GM21528 (cell line): ENCODE measurements around the gene SPAG17.

Experiments
- ATAC-seq: cut with Tn5 transposase; IDR thresholded peaks from one replicate; pipeline ENCODE4 v1.9.1; 2021; ENCODE audit warnings: mild to moderate bottlenecking, moderate library complexity; ENCODE audit not compliant: unreplicated experiment, low FRiP score

SPAG17 gene

DNA sequence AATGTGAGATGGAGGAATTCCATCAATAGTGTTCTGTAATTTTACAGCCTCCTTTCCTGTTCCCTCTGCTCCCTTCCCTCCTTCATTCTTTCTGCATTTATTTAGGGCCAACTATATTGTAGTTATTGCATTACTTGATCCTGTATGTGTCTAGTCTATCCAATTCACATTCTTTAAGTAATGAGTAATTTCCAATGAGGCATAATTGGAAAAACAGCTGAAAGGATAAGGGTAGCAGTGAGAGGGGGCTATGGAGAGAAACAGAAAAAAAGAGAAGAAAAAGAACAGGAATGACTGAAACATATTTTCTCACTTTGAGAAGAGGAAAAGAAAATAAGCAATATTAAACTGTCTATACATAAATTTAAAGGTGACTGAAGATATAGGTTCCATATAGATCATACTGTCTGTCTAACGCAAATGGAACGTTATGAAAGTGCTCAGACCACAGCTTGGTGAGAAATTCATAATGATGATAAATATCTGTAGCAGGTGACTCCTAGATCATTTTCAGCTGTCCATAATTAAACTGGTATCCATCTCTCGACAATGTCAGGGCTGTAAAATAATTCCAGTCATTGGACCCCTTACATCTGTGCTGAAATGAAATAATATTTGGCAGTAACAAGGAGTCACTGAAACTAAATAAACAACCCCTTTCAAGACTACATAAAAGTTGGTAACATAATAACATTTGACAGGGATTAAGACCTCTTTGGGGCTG lies 61.8 kb downstream of the SPAG17 start:
- ATAC-seq: no peak

DNA sequence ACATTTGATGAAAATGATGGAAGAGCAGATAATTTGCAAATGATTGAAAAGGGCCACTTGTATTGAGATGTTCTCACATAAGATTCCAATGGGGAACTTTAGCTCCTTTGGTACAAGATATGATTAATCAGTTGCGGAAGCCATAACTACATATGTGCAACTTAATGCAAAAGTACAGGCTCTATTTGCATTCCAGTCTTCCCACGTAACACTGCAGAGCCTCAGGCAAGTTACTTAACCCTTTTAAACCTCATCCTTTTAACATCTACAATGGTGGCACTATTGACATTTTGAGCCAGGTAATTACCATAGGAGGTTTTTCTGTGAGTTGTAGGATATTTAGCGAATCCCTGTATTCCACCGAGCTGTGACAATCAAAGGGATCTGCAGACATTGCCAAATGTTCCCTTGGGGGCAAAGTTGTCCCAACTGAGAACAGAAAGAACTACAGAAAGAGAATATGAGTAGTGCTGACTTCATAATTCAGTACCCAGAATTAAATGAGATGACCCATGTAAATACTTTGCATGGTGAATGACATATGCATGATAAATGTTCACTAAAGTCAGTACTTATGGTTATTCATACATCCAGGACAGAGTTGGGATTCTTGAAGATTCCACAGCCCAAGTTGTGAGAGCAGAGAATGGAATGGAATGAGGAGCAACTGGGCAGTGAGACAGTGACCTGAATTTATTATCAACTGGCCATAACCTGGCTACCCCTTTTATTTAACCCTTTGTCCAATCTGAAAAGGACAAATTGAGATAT lies 62.6 kb downstream of the SPAG17 start:
- ATAC-seq: no peak

DNA sequence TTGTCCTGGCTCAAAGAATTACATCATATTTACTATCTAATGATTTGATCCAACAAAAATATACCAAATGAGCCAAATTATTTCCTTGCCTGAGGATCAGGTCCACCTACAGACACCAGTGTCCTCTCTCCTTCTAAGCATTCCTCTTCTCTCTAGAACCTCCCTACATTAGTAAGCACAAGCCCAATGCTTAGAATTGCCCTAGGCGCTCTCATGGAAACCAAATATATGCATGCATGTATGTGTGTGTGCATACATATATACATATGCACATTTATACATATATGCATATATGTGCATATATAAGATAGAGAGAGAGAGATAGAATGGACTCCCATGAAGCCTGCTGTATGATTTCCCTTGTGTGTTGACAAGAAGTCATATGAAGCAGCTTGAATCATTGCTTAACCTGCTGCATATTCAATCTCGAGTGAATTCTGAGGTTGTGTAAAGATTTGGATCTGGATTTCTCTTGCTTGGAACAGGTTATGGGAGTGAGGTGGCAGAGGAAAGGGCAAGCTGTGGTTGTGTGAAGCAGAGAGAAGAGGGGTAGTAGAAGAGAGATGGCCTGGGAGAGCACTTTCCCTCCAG lies 66.1 kb downstream of the SPAG17 start:
- no peak for ATAC-seq

DNA sequence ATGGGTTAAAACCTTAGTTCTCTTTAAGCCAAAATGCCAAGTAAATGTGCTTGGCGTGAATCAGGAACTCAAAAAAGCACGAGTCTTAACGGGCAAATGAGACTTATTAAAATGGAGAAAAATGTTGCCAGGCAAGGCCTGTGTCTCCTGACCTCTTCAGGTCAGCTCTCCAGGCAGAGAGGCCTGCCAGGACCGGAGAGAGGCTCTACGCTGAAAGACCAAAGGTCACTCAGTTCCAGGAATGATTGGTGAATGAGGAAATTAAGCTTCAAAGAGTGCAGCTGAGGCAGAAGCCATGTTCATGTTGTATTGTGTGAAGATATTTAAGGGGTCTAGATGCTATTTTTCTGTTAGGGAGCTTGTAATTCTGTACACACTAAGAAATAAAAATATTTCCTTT lies 66.6 kb downstream of the SPAG17 start:
- no peak for ATAC-seq

DNA sequence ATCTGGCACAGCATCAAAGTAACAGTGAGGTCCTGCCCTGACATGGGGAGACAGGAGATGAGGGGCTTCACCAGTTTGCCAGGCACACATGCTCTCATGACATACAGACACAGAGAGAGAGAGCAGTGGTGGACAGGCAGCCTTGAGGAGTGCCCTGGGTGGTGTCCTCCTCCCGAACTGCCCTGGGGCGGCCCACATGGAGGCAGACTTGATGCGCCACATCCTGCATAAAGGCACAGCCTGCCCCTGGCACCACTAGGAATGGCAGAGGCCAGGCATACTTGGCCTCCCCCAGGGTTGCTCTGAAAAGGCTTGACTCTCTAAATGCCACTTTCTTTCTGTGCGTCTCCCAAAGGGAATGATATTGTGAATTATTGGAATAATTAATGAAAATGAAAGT lies 67.5 kb downstream of the SPAG17 start:
- ATAC-seq: no peak

DNA sequence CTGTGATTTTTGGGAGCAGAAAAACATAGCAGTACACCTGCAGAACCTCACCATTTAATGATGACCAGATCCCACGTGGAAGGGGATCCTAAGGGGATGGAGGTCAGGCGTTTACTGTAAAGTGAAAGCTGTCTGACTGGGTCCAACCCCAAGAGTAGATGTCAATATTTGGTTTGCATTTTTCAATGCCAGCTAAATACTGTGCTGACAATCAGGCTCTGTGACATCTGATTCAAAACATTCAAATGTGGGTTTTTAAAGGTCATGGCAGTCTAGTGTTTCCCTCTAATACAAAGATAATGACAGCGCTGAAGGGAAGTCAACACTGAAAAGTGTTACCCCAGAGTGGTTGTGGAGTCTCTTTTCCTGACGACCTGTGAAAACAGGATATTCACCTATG lies 68.1 kb downstream of the SPAG17 start:
- no peak for ATAC-seq

DNA sequence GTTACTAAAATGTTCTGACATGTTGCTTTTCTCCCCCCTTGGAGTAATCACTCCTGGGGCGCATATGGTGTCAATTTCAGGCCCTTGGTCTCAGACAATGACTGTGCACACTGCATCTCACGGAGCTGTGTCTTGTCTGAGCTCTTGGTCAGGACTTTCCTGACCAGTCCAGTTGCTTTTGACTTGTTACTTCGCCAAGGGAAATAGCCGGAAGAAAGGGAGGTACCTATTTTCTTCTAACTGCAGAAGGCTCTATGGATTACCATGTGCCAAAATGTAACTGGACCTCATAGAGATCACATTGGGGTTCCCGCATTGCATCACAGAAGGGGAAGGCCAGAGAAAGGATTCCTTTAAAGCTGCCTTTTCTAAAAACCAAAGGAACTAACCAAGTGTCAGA lies 68.6 kb downstream of the SPAG17 start:
- ATAC-seq: no peak

DNA sequence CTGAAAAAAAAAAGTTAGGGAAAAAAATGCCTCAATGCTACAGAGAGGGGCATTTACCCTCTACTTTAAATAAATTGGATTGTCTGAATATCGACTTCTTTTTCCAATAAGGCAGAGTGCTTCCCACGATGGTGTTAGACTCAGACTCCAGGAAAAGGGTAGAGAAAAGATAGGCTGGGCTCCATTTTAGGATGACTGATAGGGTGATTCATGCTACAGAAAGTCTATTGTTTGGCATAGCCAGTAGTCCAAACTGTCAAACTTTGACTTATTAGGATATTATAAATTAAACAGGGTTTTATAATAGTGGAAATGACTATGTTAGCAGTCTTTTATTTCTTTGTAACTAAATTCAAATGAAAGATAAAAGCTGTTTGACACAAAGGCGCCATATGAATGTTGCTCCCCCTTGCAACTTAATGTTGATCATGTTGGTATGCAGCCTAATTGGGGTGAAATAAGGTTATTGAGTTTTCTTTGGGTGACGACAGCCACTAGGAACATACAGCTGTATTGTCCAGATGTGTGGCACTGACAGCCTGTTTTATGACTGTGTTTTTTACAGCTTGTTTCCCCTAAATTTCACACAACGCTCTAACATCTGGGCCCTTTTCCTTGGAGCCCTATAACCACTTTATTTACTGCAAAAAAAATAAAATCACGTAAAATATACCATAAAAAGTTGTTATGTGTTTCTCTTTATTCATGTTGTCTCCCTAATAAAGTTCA lies 69.3 kb downstream of the SPAG17 start:
- ATAC-seq: no peak

DNA sequence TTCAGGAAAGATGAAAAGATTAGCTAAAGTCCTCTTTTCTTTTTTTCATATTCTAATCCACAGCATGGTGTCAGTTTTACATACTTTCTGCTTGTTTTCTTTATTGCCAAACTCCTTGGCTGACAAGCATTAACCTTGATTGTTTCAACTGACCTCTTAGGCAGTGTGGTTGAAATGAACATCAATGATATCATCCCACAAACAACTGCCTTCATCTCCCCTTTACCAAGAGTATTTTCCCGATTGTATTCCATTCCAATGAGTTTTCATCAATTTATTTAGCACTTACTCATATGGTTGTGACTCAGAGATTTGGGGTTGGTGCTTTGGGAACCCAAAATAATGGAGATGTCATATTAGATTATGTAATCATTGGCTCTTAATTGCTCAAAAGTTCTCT lies 71.8 kb downstream of the SPAG17 start:
- no peak for ATAC-seq

DNA sequence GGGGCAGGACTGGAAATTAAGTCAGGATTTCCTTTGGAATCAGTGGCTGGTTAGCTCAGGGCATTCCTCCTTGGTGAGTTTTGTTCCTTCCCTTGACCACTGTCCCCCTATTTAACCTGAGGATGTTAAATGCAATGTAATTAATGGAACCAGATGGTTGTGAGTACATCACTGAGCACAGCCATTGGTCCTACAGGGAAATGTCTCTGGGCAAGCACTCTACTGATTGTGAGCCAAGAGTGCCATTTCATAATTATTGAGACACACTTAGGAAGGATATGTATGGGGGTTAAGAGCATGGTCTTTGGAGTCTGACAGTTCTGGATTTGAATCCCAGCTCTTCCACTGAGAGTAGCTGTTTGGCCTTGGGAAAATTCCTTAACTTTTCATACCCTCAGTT lies 74.4 kb downstream of the SPAG17 start:
- ATAC-seq: no peak

DNA sequence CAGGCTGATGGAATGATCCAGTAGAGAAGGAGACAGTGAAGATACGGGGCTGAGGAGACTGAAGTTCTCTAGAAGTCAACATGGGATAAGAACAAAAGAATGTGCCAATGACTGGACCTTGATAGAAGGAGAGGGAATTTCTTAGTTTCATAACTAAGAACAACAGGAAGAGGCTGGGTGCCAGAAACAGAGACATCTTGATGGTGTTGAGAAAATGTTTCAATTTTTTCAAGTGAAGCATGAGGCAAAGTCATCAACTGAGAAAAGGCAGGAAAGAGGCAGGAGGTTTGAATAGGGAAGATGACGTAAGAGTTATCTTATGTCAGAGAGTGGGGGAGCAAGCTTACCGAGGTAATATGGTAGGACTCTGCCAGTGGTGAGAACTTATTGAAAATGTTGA lies 80.1 kb downstream of the SPAG17 start:
- no peak for ATAC-seq

DNA sequence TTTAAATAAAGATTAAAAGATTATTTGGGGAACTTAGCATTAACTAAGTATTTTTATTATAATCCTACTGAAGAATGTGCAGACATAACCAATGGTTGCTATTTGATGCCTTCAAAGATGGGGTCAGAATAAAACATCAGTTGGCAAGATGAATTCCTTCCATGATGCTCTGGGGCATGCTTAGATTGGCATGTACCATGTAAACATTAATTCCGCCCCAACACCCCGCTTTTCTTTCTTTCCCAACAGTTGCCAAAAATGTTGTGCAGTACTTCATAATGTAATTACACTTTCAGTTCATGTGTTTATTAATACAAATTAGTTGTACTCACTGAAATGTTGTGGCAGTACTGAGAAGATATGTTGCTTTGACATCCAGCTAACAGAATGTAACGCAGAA lies 82.6 kb downstream of the SPAG17 start:
- no peak for ATAC-seq

DNA sequence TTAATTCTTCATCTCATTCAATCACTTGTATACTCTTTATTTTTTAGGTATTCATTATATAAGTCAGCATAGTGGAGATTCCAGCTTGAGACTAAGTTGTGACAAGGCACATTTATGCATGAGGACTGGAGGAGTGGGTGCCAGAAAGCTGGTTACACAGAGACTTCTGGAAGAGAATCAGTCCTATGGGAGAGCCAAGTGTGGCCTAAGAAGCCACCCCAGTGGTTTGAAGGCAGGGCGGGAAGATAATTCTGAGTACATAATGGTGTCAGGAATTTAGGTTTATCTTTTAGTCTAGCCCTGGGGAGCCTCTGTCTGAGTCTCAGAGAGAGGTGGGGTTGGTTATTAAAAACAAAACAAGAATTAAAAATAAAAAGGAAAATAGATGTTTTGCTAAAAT lies 83.0 kb downstream of the SPAG17 start:
- no peak for ATAC-seq

DNA sequence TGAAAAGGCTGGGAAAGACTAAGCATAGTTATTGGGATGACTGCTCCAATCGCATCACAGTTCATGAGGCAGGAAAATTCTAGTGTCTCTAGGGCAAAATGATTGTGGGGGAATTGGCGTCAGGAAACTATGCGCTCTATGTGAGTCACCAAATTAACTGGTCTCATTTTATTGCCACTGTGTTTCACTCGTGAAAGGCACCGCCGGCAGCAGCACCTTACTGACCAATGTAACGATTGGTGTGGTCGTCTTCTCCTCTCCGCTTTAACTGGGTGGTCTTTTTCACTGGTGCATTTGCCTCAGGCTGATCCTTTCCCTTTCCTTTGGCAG lies 83.5 kb downstream of the SPAG17 start:
- ATAC-seq: no peak

DNA sequence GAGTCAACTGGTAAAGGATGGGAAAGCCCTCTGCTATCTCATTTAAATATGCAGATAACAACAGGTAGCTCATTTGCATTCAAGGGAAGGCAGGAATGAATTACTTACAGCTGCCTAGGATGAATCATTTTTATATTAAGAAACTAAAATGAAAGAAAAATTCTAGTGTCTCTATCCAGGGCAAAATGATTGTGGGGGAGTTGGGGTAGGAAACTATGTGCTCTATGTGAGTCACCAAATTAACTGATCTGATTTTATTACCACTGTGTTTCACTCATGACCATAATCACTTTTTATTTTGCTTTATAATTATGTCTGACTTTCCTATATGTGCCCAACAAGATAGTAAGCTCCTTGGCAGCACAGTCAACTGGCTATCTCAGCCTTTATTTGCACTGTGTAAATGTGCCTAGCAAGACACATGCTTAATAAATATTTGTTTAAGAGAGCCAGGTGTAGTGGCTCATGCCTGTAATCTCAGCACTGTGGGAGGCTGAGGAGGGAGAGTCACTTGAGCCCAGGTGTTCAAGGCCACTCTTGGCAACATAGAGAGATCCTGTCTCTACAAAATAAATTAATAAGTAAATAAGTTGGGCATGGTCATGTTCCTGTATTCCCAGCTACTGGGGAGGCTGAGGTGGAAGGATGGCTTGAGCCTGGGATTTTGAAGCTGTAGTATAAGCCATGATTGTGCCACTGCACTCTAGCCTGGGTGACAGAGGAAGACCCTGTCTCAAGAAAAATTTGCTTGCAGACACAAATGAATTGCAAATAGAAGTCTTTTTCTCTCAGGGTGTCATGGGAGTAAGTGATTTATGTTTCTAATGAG lies 84.1 kb downstream of the SPAG17 start:
- no peak for ATAC-seq

DNA sequence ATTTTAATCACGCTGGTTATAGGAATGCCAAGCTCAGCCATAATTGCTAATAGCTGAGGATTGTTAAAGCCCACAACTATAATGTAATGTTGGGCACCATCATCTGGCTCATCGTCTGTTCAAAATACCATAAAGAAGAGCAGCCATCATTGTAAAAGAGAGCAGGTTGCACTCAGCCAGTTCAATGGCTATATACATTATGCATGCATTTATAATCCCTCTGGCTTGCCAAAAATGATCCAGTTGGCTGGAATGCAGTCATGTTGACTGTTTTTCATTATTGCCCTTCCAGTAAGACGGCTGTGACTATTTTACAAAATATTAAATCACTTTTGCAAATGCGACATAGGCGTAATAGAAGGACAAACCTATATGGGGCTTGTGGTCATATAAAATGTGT lies 85.3 kb downstream of the SPAG17 start:
- no peak for ATAC-seq

DNA sequence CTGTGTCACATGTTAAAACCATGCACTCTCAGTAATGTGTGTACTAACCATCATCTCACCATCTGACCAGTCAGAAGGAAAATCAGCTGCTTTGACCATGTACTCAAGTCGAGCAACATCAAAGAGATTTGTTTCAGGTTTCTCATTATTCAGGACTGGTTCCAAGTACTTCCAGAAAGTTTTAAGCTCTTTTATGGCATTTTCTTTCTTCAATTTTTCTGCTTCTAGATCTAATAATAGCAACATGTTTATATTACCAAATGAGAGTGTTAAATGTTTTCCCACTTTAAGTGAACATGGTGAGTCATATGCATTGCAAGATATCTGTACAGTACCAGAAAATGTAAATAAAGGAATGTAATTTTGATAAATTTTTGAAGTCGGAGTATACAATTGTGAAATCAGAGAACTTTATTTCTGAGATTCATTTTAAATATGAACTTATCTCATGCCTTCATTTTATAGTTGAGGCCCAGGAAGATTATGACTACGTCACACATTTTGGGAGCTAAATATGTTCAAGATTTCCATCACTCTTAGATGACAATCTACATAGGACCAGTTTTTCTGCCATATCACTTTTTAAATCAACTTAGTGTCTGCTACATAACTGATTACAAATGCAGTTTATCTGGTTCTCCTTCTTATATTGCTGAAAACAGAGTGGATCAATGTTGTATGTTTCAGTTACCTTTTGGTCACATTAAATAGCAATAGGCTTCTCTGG lies 87.2 kb downstream of the SPAG17 start:
- ATAC-seq: no peak

DNA sequence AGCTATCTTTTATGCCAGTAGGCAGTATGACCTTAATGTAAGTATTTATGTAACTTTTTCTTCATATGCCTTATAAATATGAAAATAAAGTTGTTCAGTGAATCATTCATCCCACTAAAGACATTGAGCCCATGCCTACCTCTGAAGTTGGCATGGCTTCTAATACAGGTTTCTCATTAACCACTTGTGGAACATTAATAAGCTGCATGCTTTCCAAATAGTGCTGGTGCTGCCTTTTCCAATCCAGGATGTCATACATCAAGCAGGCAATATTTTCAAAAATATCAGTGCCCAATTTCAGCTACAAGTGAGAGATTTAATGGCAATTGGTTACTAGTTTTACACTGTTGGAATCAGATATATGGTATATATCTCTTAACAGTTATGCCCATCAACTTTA lies 92.0 kb downstream of the SPAG17 start:
- ATAC-seq: no peak

DNA sequence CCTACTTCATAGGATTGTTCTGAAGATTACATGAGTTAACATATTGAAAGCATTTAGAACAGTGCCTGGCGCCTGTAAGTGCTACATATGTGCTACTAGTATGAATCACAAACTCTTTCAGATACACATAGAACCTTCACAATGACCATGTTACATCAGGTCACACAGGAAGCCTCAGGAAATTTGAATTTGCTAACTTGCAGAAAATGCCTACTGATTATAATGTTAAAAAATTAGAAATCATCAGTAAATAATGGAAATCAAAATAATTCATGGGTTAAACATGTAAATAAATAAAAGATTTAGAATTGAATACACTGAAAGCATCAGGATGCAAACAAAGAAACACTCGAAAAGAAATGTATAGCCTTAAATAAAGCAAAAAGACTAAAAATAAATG lies 94.9 kb downstream of the SPAG17 start:
- ATAC-seq: no peak

DNA sequence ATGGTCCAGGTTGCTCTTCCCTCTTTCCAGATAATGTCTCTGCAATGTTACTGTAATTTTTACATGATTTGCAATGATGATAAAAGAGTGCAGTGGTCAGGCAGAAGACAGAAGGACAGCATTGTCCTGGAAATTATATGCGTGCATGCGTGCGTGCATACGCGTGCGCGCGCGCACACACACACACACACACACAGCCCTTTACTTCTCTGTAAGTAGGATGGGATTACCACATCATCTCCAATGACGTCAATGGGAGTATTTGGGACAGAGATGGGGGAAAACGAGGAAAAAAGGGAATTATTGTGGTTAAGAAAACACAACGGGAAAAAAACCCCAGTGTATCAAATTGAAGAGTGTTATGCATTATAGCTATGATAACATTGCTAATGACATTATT lies 99.7 kb downstream of the SPAG17 start:
- ATAC-seq: no peak
